HEK293T (cell line): Measurements from ENCODE around the gene HCN1.

ENCODE experiments used
- CTCF ChIA-PET: fragments of 350-600 bp; formaldehyde crosslinking; extraction: SDS; loops from one replicate; lab custom pipeline; 2021; ENCODE audit warnings: antibody characterized with exemption, inconsistent platforms; lab: Yijun Ruan, JAX
- POLR2A ChIA-PET: fragments of 350-600 bp; formaldehyde crosslinking; extraction: SDS; loops from one replicate; lab custom pipeline; 2020; ENCODE audit warnings: antibody characterized with exemption, inconsistent platforms; lab: Yijun Ruan, JAX
- DNase-seq: peaks from one replicate; pipeline ENCODE4 v3.0.0; 2012; ENCODE audit warnings: mixed read lengths; ENCODE audit errors: extremely low spot score
- ARNT ChIP-seq: fragments of 450-650 bp; IDR thresholded peaks from 2 replicates; pipeline ENCODE4 v1.6.1; 2017; ENCODE audit warnings: mild to moderate bottlenecking
- BHLHE40 ChIP-seq: fragments of 450-650 bp; IDR thresholded peaks from 2 replicates; pipeline ENCODE4 v1.6.1; 2016; ENCODE audit warnings: mild to moderate bottlenecking, moderate library complexity, borderline replicate concordance
- CTBP1 ChIP-seq: fragments of 450-650 bp; IDR thresholded peaks from 2 replicates; pipeline ENCODE4 v1.6.1; 2016; ENCODE audit warnings: borderline replicate concordance
- ELF4 ChIP-seq: fragments of 450-650 bp; IDR thresholded peaks from 2 replicates; pipeline ENCODE4 v1.6.1; 2017; ENCODE audit warnings: antibody characterized with exemption
- FOXA1 ChIP-seq: fragments of 450-650 bp; IDR thresholded peaks from 2 replicates; pipeline ENCODE4 v1.6.1; 2016; ENCODE audit warnings: mild to moderate bottlenecking
- FOXK2 ChIP-seq: fragments of 450-650 bp; IDR thresholded peaks from 2 replicates; pipeline ENCODE4 v1.6.1; 2016; ENCODE audit warnings: mild to moderate bottlenecking
- FOXM1 ChIP-seq: fragments of 450-650 bp; IDR thresholded peaks from 2 replicates; pipeline ENCODE4 v1.6.1; 2017; ENCODE audit warnings: mild to moderate bottlenecking, borderline replicate concordance
- HDGF ChIP-seq: fragments of 450-650 bp; IDR thresholded peaks from 2 replicates; pipeline ENCODE4 v1.6.1; 2017; ENCODE audit warnings: antibody characterized with exemption, borderline replicate concordance
- L3MBTL2 ChIP-seq: fragments of 450-650 bp; conservative IDR thresholded peaks from 2 replicates; pipeline ENCODE4 v1.6.1; 2016; ENCODE audit warnings: mild to moderate bottlenecking
- LEF1 ChIP-seq: fragments of 450-650 bp; IDR thresholded peaks from 2 replicates; pipeline ENCODE4 v1.6.1; 2017; ENCODE audit warnings: mild to moderate bottlenecking, borderline replicate concordance
- NFRKB ChIP-seq: fragments of 450-650 bp; IDR thresholded peaks from 2 replicates; pipeline ENCODE4 v1.6.1; 2016; ENCODE audit warnings: mild to moderate bottlenecking, moderate library complexity
- SP1 ChIP-seq: fragments of 450-650 bp; IDR thresholded peaks from 2 replicates; pipeline ENCODE4 v1.6.1; 2017
- SUZ12 ChIP-seq: fragments of 450-650 bp; IDR thresholded peaks from 2 replicates; pipeline ENCODE4 v1.6.1; 2016; ENCODE audit warnings: mild to moderate bottlenecking
- TARDBP ChIP-seq: fragments of 450-650 bp; IDR thresholded peaks from 2 replicates; pipeline ENCODE4 v1.6.1; 2016
- ZNF384 ChIP-seq: fragments of 450-650 bp; IDR thresholded peaks from 2 replicates; pipeline ENCODE4 v1.6.1; 2016
- TF ChIP-seq, protein P1 (sequence below): fragments of 450-650 bp; IDR thresholded peaks from 2 replicates; pipeline ENCODE4 v1.6.1; 2016

HCN1 gene

DNA sequence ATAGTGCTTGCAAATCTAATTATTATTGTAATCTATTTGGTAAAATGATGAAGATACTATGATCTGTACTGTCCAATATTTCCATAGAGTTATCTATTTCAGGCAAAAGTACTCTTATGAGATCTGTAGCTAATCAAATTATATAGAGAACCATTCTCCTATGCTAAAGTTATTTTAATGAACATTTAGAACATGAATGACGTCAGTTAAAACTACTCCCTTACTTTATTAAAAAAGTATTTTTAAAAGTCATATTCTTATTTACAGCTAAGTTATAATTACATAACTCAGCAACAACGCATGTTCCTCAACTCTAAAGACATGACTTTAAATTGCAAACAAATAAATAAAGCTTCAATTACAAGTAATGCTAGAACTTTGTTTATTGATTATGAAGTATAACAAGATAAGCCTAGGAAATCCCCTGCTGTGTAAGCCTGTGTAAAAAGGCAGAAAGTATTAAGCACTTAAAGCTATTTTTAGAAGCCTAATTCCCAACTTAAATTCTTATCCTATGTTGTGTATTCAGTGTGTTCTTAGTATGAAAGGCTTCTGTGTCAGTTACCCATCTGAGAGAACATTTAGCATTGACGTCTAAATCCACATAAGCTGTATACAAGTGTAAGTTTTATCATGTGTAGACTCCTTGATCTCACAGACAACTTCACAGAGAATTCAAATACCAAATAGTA, 285.7 kb downstream of the HCN1 start:
- CTCF ChIA-PET: no interaction called here
- POLR2A ChIA-PET: no interaction called here
- TF ChIP-seq FOXA1 (no peak), TARDBP (no peak), FOXM1 (no peak), FOXK2 (no peak), SUZ12 (no peak), NFRKB (no peak), ARNT (no peak), L3MBTL2 (no peak), SP1 (no peak), ELF4 (no peak), HDGF (no peak), CTBP1 (no peak), BHLHE40 (no peak), ZNF384 (no peak)
- TF ChIP-seq, protein P1, sequence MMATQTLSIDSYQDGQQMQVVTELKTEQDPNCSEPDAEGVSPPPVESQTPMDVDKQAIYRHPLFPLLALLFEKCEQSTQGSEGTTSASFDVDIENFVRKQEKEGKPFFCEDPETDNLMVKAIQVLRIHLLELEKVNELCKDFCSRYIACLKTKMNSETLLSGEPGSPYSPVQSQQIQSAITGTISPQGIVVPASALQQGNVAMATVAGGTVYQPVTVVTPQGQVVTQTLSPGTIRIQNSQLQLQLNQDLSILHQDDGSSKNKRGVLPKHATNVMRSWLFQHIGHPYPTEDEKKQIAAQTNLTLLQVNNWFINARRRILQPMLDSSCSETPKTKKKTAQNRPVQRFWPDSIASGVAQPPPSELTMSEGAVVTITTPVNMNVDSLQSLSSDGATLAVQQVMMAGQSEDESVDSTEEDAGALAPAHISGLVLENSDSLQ: no peak
- no peak for DNase-seq

DNA sequence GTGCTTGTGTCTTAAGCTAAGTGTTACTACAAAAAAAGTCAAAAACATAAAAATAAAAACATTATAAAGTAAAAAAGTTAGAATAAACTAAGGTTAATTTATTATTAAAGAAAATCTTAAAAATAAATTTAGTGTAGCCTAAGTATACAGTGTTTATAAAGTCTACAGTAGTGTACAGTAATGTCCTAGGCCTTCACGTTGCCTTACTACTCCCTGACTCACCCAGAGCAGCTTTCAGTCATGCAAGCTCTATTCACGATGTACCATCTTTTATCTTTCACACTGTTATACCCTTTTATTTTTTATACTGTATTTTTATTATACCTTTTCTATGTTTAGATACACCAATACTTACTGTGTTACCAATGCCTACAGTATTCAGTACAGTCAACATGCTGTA, 288.1 kb downstream of the HCN1 start:
- CTCF ChIA-PET: no interaction called here

DNA sequence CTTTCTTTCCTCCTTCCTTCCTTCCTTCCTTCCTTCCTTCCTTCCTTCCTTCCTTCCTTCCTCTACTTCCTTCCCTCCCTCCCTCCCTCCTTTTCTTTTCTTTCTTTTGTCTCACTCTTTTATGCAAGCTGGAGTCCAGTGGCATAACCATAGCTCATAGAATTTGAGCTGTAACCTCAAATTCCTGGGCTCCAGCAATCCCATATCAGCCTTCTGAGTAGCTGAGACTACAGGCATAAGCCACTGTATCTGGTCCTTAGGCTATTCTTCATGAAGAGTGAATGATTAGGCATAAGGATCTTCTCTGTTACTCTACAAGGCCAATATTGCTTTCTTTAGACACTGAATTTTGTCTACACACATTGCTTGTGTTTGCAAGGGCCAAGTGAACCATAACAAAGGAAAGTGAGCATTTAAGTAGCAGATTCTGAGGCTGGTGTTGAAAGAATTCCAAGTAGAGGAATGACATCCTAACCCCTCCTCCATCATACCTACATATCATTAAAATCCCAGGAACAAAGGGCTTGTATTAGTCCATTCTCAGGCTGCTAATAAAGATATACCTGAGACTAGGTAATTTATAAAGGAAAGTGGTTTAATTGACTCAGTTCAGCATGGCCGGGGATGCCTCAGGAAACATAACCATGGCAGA, 293.2 kb downstream of the HCN1 start:
- ChIA-PET POLR2A (no interaction called here), CTCF (no interaction called here)
- TF ChIP-seq LEF1 (no peak), FOXA1 (no peak)
- no peak for DNase-seq

More for the DNA sequence above, 288.1 kb downstream of the HCN1 start:
- DNase-seq: no peak
- POLR2A ChIA-PET: no interaction called here
- no peak for TF ChIP-seq TARDBP
- TF ChIP-seq ZNF384: no peak
- no peak for TF ChIP-seq L3MBTL2
- TF ChIP-seq, protein P1: no peak
- TF ChIP-seq HDGF: no peak
- TF ChIP-seq FOXM1: no peak
- TF ChIP-seq CTBP1: no peak
- TF ChIP-seq BHLHE40: no peak
- no peak for TF ChIP-seq SP1
- TF ChIP-seq FOXA1: no peak
- TF ChIP-seq ELF4: no peak
- no peak for TF ChIP-seq LEF1
- no peak for TF ChIP-seq SUZ12
- no peak for TF ChIP-seq NFRKB
- TF ChIP-seq FOXK2: no peak
- TF ChIP-seq ARNT: no peak

DNA sequence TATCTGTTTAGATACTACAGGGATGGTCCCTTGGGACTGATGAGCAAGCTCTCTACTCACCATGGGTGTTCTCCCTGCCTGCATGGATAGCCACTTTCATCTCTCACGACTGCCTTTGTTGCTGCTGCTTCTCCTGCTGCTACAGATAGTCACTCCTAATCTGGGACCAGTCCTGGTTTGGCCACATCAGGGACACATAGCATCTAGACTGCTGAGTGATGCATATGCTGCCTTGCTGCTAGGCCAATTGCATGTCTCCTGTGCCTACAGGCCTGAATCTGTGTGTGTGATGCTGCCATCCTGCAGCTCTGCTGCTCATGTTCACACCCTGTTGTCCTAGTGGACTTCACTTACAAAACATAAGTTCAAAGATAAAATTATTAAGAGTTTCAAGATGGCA, 297.1 kb downstream of the HCN1 start:
- no peak for DNase-seq
- TF ChIP-seq ARNT (no peak), L3MBTL2 (no peak), SUZ12 (no peak), ZNF384 (no peak)
- ChIA-PET CTCF (no interaction called here), POLR2A (no interaction called here)

DNA sequence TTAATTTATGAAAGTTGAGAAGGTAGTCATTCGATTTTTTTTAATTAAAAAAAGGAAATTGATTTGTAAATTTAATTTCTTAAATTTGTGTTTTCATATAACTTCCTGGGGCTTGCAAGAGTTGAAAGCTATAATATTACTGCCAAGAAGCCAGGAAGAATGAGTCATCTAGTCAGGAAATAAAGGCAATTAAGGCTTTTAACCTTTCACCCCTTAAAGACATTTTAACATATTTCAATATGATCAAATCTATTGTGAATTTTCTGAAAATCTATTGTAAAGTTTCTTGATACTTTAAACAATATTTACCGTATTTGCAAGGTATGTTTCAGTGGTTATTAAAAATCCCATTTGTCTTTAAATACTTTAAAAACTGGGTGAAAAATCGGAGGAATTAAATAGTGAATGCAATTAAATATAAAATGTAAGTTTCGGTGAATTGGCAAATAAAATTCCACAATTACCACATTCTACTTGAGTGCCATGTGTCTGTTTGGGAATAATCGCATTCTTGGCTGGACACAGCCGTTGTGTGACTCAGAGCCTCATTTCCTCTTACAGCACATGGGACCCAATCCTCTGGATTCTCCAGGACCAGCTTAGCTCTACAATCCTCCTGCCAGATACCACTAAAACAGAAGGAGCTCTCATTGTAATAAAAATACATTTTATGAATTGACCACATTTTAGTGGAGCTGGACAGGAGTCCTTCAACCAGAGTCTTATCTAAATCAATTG, 310.7 kb downstream of the HCN1 start:
- no peak for DNase-seq
- POLR2A ChIA-PET: no interaction called here
- TF ChIP-seq, protein P1: no peak
- TF ChIP-seq HDGF (no peak), ARNT (no peak), ELF4 (no peak), SP1 (no peak), SUZ12 (no peak), BHLHE40 (no peak), FOXK2 (no peak), LEF1 (no peak), L3MBTL2 (no peak), NFRKB (no peak), FOXA1 (no peak), CTBP1 (no peak), TARDBP (no peak), FOXM1 (no peak), ZNF384 (no peak)
- CTCF ChIA-PET: no interaction called here

DNA sequence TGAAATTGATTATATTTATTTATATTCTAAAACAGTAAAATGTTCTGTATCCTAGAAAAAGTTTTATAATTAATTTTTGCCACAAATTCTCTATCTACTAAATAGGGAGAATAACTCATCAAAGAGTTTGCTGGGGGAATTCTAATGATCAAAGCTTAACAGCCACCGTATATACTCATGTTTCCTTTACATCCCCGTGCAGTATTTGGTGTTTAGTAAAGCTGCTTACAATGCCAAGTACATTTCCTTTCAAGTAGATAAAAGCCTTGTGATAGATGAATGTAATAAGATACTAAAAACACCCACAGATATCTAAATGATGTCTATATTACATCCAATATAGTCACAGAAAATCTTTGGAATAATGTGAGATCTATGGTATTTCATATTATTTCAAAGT, 312.2 kb downstream of the HCN1 start:
- DNase-seq: no peak
- ChIA-PET CTCF (no interaction called here), POLR2A (no interaction called here)
- TF ChIP-seq ARNT (no peak), HDGF (no peak), FOXK2 (no peak), SP1 (no peak), CTBP1 (no peak), FOXM1 (no peak), BHLHE40 (no peak), ELF4 (no peak), FOXA1 (no peak), SUZ12 (no peak), ZNF384 (no peak), L3MBTL2 (no peak), NFRKB (no peak), LEF1 (no peak)
- TF ChIP-seq, protein P1: no peak
